Activated naive CD8-positive, alpha-beta T cell (primary cell): Measurements from ENCODE around the gene CFAP58.

ENCODE experiments used
- H3K27ac Mint-ChIP-seq: one replicate; pipeline ENCODE4 v1.8.0; 2021; ENCODE audit warnings: mixed read lengths
- H3K27me3 Mint-ChIP-seq: one replicate; pipeline ENCODE4 v1.8.0; 2021; ENCODE audit warnings: mixed read lengths
- H3K36me3 Mint-ChIP-seq: one replicate; pipeline ENCODE4 v1.8.0; 2021; ENCODE audit warnings: mixed read lengths
- H3K4me1 Mint-ChIP-seq: one replicate; pipeline ENCODE4 v1.8.0; 2021; ENCODE audit warnings: low read depth, mixed read lengths
- H3K4me3 Mint-ChIP-seq: one replicate; pipeline ENCODE4 v1.8.0; 2021; ENCODE audit warnings: mild to moderate bottlenecking, mixed read lengths
- H3K9me3 Mint-ChIP-seq: one replicate; pipeline ENCODE4 v1.8.0; 2021; ENCODE audit warnings: low read depth, mixed read lengths

Gene CFAP58

DNA sequence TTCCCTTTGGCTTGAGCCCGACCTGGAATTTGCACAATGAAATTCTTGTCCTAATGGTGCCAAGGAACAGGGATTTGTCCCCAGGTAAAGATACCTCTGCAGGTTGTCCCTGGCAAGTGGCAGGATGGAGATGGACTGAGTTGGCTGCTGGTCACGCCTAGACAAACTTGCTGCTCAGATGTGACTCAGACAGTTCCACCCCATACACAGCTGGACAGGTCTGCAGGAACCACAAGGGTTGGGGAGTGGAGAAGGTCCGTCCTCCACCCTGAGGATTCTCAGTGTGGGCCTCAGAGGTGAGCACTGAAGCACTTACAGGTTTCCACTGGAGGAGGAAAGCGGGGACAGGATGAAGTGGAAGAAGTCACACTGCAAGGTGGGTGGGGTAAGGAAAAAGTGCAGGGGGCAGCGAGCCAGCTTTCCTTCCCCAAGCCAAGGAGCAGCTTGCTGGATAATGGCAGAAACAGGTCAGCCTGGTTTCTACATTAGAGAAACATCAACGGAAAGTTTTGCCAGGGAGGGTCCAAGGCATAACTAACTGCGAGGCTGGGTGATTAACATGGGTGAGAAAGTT, 35.8 kb upstream of the CFAP58 start:
- Mint-ChIP-seq H3K27ac (no peak overlapping the region), H3K27me3 (no peaks in the 10 kb centered on the region), H3K9me3 (no peaks in the 10 kb centered on the region), H3K36me3 (no peaks in the 10 kb centered on the region), H3K4me3 (no peak overlapping the region), H3K4me1 (peaks cover 51% of the 10 kb centered on the region)

DNA sequence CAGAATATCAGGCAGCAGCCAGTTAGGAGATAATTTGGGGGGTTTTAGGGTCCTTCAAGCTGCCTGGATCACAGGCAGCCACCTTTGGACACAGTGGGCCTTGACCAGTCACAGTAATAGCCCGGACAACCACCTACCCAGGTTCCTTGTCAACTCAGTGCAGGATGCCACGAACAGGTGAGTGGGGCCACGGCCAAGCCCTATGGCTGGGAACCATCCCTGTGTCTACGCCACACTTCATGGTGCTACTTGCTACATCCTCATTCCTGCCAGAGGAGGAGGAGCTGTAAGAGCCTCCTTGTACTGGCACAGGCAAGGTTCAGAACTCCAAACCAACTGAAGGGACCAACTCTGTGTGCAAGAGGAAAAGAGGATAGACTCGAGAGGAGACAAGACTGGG, 35.3 kb upstream of the CFAP58 start:
- Mint-ChIP-seq H3K4me3 (no peak overlapping the region), H3K4me1 (peaks cover 56% of the 10 kb centered on the region), H3K27me3 (no peaks in the 10 kb centered on the region), H3K36me3 (no peaks in the 10 kb centered on the region), H3K27ac (no peak overlapping the region), H3K9me3 (no peaks in the 10 kb centered on the region)

DNA sequence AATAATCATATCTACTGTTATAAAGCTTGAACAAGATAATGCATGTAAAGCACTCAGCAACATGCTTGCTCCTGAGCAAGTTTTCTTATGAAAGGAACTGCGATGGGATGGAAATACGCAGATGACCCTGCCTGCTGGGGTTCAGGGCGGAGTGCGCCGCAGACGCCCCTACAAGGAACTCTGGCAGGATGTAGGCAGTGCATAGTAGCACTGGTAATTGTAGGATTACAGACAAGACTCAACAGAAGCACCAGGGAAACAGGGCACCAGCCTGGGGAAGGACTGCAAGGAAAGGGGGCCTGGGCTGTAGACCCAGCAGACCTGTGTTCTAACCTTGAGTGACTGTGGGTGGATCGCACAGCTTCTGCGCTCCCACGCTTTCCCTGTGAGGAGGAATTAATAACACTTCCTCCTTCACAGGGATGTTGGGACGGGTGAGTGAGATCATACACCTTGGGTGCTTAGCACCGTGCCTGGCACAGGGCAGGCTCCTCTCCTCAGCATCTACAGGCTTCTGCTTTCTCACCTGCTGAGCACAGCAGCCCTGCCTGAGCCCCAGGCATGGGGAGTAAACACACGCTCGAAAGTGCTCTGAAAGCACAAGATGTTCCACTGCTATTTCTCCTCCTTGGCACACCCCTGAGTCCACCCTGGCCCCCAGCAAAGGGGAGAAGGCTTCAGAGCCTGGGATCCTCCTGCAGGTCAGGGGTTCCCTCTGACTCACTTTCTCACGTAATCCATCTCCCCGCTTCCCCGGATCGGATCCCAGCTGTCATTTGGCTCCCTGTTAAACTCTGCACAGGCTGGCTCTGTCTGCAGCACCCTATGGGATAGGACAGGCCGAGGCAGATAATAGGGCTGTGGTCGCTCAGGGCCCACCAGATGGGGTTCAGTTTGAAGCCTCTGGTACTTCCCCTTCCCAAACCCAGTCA, 34.6 kb upstream of the CFAP58 start:
- no peak overlapping the region for H3K27ac Mint-ChIP-seq

DNA sequence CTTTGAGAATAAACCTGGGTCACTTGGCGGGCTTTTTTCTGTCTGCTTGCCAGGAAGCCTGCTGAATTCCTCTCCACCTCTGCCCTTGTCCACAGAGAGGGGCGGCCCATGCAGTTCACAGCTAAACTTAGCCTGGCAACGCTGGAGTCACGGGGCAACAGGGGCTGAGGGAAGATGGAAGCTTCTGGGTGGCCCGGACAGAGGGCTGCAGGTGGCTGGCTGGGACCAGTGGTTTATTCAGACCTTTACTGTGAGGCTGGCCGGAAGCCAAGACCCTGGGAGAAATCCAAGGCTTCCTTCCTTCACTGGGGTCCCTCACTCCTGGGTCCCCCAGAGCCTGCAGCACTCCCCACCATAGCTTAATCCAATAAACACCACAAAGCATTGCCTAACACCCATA, 32.4 kb upstream of the CFAP58 start:
- H3K4me3 Mint-ChIP-seq: no peak overlapping the region
- H3K9me3 Mint-ChIP-seq: no peaks in the 10 kb centered on the region
- no peak overlapping the region for H3K27ac Mint-ChIP-seq
- H3K36me3 Mint-ChIP-seq: peaks cover 2% of the 10 kb centered on the region
- H3K27me3 Mint-ChIP-seq: no peaks in the 10 kb centered on the region
- H3K4me1 Mint-ChIP-seq: peaks cover 85% of the 10 kb centered on the region

More for the DNA sequence above, 34.6 kb upstream of the CFAP58 start:
- H3K4me3 Mint-ChIP-seq: no peak overlapping the region
- no peaks in the 10 kb centered on the region for H3K9me3 Mint-ChIP-seq
- no peaks in the 10 kb centered on the region for H3K27me3 Mint-ChIP-seq
- peaks cover 64% of the 10 kb centered on the region for H3K4me1 Mint-ChIP-seq
- no peaks in the 10 kb centered on the region for H3K36me3 Mint-ChIP-seq

DNA sequence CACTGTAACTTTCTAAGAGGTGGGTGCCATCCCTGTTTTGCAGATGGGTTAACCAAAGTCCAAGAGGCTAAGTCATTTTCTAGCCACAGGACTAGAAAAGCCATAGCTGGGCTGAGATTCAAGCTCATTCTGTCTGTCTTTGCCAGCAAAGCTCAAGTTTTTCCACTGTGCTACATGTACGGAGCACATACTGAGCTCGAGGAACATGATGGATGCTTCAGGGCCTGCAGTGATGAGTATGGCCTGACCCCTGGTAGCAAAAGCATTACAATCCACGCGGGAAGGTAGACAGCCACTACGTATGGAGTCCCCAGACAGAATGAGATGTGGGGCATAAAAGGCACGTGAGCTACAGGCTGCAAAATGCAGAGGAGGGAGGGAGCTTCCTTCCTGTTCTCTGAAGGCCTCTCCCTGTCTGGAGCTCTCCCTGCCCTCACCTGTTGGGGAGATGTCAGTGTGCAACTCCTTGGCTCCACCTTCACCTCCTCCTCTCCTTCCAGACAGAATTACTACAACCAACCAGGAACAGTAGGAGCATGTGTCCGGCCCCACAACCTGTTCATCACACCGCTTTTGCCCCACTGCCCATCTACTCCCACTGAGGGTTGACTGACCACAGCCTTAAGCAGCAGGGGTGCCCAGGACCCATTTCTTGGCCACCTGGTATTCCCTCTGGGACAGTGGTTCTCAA, 31.8 kb upstream of the CFAP58 start:
- Mint-ChIP-seq H3K9me3 (no peaks in the 10 kb centered on the region), H3K27ac (peak overlapping the region; percentile 86), H3K4me3 (peak overlapping the region; percentile 51), H3K36me3 (peaks cover 2% of the 10 kb centered on the region), H3K4me1 (peaks cover 85% of the 10 kb centered on the region), H3K27me3 (no peaks in the 10 kb centered on the region)

DNA sequence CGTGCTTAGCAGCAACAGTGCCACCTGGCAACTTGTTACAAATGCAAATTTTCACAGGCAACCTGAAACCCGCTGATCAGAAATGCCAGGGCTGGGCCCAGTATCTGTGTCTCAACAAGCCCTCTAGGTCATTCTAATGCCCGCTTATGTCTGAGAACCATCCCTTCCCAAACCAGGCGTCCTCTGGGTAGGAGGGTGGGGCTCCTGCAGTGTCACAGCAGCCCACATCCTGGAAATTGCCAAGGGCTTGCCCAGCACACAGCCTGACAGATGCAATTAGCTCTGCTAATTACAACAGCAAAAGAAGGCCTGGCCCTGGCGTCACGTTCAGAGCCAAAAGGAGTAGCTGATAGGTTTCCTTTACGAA, 31.2 kb upstream of the CFAP58 start:
- Mint-ChIP-seq H3K27me3 (no peaks in the 10 kb centered on the region), H3K36me3 (peaks cover 2% of the 10 kb centered on the region), H3K4me1 (peaks cover 89% of the 10 kb centered on the region), H3K4me3 (peak overlapping the region; percentile 51), H3K9me3 (no peaks in the 10 kb centered on the region), H3K27ac (peak overlapping the region; percentile 72)

DNA sequence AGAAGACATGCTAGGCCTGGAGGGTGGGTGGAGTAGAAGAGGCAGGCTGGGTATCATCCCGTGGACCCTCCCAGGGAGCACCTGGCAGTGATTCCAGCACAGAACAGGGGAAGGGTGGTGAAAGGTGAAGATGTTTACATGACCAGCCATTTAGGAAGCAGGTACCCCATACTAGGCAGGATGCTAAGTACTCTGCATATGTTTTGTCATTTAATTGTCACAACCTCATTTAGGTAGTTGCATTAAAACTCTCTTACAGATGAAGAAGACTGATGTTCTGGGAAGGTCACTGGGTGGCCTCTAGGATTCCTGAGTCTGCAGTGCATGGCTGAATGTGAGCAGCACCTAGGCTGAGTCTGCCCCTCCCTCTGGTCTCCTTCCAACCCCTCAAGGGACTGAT, 30.5 kb upstream of the CFAP58 start:
- Mint-ChIP-seq H3K9me3 (no peaks in the 10 kb centered on the region), H3K4me3 (peak overlapping the region; percentile 51), H3K27ac (peak overlapping the region; percentile 72), H3K36me3 (peaks cover 2% of the 10 kb centered on the region), H3K27me3 (no peaks in the 10 kb centered on the region), H3K4me1 (peaks cover 92% of the 10 kb centered on the region)

DNA sequence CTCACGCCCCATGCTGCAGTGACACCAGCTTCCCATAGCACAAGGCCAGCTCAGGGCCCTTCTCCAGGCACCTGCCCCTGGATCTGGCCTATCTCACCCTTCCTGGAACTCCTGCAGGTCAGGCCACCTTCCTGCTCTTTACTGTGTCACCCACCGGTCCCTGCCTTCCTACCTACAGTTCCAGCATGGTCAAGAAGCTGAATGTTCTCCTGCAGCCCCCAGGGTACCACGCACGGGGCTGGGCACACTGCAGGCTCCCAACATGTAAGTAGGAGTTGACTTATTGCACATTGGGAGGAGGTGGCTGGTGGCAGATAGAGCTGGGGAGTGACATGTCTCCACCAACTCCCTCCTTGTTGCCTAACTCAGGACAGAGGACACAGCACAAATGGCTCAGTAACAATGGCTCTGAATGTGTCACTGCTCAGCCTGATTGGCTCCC, 29.9 kb upstream of the CFAP58 start:
- H3K4me1 Mint-ChIP-seq: peaks cover 93% of the 10 kb centered on the region
- no peaks in the 10 kb centered on the region for H3K9me3 Mint-ChIP-seq
- H3K27ac Mint-ChIP-seq: peak overlapping the region; percentile 89
- H3K4me3 Mint-ChIP-seq: peak overlapping the region; percentile 59
- H3K36me3 Mint-ChIP-seq: peaks cover 2% of the 10 kb centered on the region
- H3K27me3 Mint-ChIP-seq: no peaks in the 10 kb centered on the region

DNA sequence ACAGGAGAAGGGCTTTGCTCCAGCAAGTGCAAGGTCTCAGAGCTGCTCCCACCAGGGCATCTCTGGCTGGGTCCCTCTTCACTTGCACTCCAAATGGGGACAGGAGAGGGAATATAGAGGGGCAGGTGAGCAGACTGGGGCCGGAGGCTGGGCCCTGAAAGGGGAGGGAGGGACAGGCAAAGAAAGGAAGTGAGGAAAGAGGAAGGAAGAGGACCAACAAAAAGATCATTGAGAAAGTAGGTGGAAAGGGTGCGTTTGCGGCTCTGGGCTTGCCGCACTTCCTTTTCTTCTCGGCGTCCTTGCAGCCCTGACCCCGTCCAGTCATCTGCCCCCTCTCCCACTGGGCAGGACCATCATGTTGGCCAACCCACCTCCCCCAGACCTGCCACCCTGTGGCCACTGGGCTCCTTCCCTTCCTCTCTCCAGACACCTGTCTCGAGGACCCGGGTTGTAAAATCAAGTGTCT, 29.4 kb upstream of the CFAP58 start:
- Mint-ChIP-seq H3K4me1 (peaks cover 96% of the 10 kb centered on the region), H3K27ac (peak overlapping the region; percentile 89), H3K27me3 (no peaks in the 10 kb centered on the region), H3K9me3 (no peaks in the 10 kb centered on the region), H3K36me3 (peaks cover 2% of the 10 kb centered on the region), H3K4me3 (peak overlapping the region; percentile 59)

DNA sequence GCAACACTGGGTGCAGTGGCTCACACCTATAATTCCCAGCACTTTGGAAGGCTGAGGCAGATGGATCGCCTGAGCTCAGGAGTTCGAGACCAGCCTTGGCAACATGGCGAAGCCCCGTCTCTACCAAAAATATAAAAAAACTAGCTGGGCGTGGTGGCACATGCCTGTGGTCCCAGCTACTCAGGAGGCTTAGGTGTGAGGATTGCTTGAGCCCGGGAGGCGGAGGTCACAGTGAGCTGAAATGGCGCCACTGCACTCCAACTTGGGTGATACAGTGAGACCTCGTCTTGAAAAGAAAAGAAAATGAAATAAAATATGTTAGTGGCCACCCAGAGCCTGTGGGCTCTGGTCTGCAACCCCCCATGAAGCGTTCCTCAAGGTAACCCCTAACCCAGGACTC, 28.7 kb upstream of the CFAP58 start:
- H3K4me1 Mint-ChIP-seq: peaks cover 98% of the 10 kb centered on the region
- no peaks in the 10 kb centered on the region for H3K27me3 Mint-ChIP-seq
- peak overlapping the region; percentile 77 for H3K4me3 Mint-ChIP-seq
- H3K36me3 Mint-ChIP-seq: peaks cover 2% of the 10 kb centered on the region
- H3K9me3 Mint-ChIP-seq: no peaks in the 10 kb centered on the region
- H3K27ac Mint-ChIP-seq: peak overlapping the region; percentile 89

DNA sequence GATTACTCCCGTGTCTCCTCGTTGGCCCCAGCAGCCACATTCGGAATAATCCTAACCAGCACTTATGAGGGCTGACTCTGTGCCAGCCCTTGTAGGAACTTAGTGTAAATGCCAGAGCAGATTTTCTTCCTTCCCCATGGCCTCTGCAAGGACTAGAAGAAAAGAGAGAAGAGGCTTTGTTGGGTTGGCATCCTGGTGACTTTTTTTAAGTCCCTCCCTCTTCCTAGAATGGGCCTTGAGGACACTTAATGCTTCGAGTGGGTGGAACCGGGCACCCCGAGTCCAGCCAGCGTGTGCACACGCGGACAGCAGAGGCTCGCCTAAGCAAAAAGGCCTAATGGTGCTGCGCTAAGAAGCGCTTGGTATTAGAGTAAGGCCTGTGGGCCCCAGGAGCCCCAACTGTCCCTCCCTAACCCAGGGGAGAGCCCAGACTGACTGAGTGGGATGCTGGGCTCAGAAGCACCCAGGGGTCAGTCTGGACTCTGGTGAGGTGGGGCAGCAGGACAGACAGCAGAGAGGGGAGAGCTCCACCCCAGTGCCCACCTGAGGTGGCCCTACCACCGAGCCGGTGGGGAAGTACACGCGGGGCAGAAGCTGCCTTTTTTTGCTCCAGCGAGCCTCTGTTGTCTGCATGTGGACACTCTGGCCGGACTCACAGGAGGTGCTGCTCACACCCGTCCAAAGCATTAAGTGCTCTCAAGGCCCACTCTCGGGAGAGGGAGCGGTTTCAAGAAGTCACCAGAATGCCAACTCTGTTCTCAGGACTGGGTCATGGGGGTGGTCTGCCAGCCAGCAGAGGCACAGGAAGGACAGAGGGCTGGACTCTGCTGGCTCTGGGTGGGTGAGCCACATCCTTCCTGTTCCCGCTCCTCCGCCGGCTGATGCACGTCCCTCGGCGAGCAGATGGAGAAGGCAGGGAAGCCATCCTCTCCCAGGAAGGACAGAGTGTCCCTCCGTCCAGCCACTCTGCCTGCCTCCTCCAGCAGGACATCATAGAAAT, 27.9 kb upstream of the CFAP58 start:
- H3K27me3 Mint-ChIP-seq: no peaks in the 10 kb centered on the region
- H3K4me1 Mint-ChIP-seq: peaks cover 98% of the 10 kb centered on the region
- peaks cover 2% of the 10 kb centered on the region for H3K36me3 Mint-ChIP-seq
- peak overlapping the region; percentile 89 for H3K27ac Mint-ChIP-seq
- H3K4me3 Mint-ChIP-seq: peak overlapping the region; percentile 83
- H3K9me3 Mint-ChIP-seq: no peaks in the 10 kb centered on the region

DNA sequence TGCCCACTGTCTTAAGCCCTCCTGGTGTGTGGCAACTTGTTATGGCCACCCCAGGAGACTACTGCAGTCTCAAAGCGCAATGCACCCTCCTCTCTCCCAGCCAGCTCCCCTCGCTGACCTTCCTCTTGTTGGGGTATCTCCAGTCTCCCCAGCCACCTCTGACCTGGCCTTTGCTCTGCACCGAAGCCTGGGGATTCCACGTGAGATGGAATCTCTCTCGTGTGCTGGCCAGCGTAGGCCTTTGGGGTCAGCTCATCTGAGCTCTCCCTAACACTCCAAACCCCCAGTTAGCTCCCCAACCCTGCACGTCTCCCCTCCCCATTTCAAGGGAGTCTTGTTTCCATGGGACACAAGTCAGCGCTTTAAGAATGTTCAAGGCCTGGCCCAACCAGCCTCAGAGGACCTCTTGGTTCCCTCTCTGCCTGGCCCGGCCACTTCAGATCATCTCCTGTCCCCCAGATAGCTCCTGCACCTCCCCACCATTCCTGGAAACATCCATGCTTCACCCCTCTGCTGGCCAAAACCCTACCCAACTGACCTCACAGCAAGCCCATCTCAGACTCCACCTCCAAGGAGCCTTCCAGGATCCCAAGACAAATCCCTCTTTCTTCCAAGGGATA, 26.5 kb upstream of the CFAP58 start:
- peak overlapping the region; percentile 83 for H3K4me3 Mint-ChIP-seq
- peak overlapping the region; percentile 83 for H3K27ac Mint-ChIP-seq
- H3K9me3 Mint-ChIP-seq: no peaks in the 10 kb centered on the region
- no peaks in the 10 kb centered on the region for H3K27me3 Mint-ChIP-seq
- peaks cover 100% of the 10 kb centered on the region for H3K4me1 Mint-ChIP-seq
- peaks cover 2% of the 10 kb centered on the region for H3K36me3 Mint-ChIP-seq

DNA sequence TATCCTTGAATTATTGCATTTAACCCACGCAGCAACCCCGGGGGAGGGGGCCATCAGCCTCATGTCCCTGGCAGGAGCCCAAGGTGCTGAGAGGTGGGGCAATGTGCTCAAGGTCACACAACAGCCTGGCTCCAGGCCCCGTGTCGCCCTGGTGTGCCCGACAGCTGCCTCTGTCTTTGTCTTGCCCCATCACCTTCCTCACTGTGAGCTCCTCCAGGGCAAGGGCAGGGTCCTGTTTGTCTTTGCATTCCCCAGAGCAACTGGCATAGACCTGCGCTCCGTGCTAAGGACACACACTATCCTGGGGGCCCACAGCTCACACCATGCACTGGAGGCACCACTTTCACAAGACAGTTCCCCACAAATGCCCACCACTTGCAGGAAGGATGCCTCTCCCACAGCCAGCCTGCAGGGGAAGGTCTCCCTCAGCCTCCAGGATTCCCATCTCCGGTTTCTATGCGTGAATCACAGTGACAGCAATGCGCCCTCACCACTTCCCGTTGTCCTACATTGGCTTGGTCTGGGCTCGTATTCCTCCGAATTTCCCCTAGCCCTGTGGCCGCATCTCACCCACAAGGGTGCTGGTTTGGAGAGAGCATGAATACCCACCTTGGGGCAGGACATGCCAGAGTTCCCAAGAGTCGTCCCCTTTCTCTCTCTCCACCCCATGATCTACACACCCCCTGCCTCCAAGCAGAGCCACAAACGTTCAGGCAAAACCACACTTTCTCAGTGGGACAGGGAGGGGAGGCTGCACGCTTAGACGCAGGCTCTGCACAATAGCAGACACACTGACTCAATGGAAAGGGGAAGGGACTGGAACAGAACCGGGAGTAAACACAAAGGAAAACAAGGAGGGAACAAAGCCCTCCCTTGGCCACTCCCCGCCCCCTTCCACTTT, 25.6 kb upstream of the CFAP58 start:
- Mint-ChIP-seq H3K4me3 (peak overlapping the region; percentile 83), H3K27me3 (no peaks in the 10 kb centered on the region), H3K36me3 (peaks cover 2% of the 10 kb centered on the region), H3K27ac (peak overlapping the region; percentile 83), H3K4me1 (peaks cover 99% of the 10 kb centered on the region), H3K9me3 (no peaks in the 10 kb centered on the region)
